CD8-positive, alpha-beta memory T cell (primary cell): ENCODE measurements around the gene SLC16A2. TPM values are rescaled to one million over a fixed set of nuclear protein-coding genes. Genes with fewer than 3 reads are reported as not detected.
"Not testable (repeated sequence)": the region's sequence is repeated elsewhere in the genome, so short reads cannot be mapped to it uniquely, and the experiment has no call there.

Source experiments
- CTCF ChIA-PET: fragments of 350-600 bp; sonication (Branson Sonifier 250); formaldehyde crosslinking; loops from one replicate; lab custom pipeline; 2021; ENCODE audit warnings: antibody characterized with exemption; lab: Charles Lee
- POLR2A ChIA-PET: fragments of 350-600 bp; sonication (Branson Sonifier 250); formaldehyde crosslinking; loops from one replicate; lab custom pipeline; 2021; ENCODE audit warnings: antibody characterized with exemption; lab: Charles Lee
- DNase-seq, 5 donors: peaks; one replicate each; pipeline versions ENCODE4 v3.0.0 to v3.0.0-alpha.2; 2020 to 2022; ENCODE audit warnings: mixed read lengths in 1 of 5
- H3K27ac ChIP-seq: one replicate; pipeline ENCODE4 v1.7.0; 2013; ENCODE audit warnings: low read depth, mild to moderate bottlenecking, low read length, moderate library complexity
- H3K27me3 ChIP-seq: 2 replicates; pipeline ENCODE4 v1.7.0; 2013; ENCODE audit warnings: low read length, mild to moderate bottlenecking; ENCODE audit not compliant: insufficient read depth, poor library complexity, severe bottlenecking
- H3K36me3 ChIP-seq: 2 replicates; pipeline ENCODE4 v1.7.0; 2013; ENCODE audit warnings: mild to moderate bottlenecking, low read length, moderate library complexity; ENCODE audit not compliant: insufficient read depth
- H3K4me1 ChIP-seq: 2 replicates; pipeline ENCODE4 v1.7.0; 2013; ENCODE audit warnings: mild to moderate bottlenecking, low read length, moderate library complexity; ENCODE audit not compliant: insufficient read depth
- H3K4me3 ChIP-seq: 2 replicates; pipeline ENCODE4 v1.7.0; 2013; ENCODE audit warnings: mild to moderate bottlenecking, low read length
- H3K9me3 ChIP-seq: 2 replicates; pipeline ENCODE4 v1.7.0; 2013; ENCODE audit warnings: mild to moderate bottlenecking, low read length
- H3K27ac Mint-ChIP-seq, 8 donors: one replicate each; pipeline ENCODE4 v1.8.0; 2020 to 2021; ENCODE audit warnings: mixed read lengths in 8 of 8, mild to moderate bottlenecking in 6 of 8, inconsistent platforms in 3 of 8, moderate library complexity in 3 of 8
- H3K27me3 Mint-ChIP-seq, 2 donors: one replicate each; pipeline ENCODE4 v1.8.0; 2020 to 2021; ENCODE audit warnings: mixed read lengths in 2 of 2, mild to moderate bottlenecking in 1 of 2, moderate library complexity in 1 of 2
- H3K36me3 Mint-ChIP-seq, 3 donors: one replicate each; pipeline ENCODE4 v1.8.0; 2020 to 2021; ENCODE audit warnings: mixed read lengths in 3 of 3, inconsistent platforms in 1 of 3, mild to moderate bottlenecking in 1 of 3
- H3K4me1 Mint-ChIP-seq, 3 donors: one replicate each; pipeline ENCODE4 v1.8.0; 2020 to 2021; ENCODE audit warnings: mixed read lengths in 3 of 3, inconsistent platforms in 1 of 3, mild to moderate bottlenecking in 1 of 3
- H3K4me3 Mint-ChIP-seq, 7 donors: one replicate each; pipeline ENCODE4 v1.8.0; 2020 to 2021; ENCODE audit warnings: mixed read lengths in 7 of 7, mild to moderate bottlenecking in 6 of 7, moderate library complexity in 4 of 7, inconsistent platforms in 2 of 7
- H3K9me3 Mint-ChIP-seq, 5 donors: one replicate each; pipeline ENCODE4 v1.8.0; 2020 to 2022; ENCODE audit warnings: mixed read lengths in 5 of 5, mild to moderate bottlenecking in 3 of 5, moderate library complexity in 2 of 5, inconsistent platforms in 1 of 5
- polyA plus RNA-seq: library from polyadenylated mRNA; unstranded; fragments of 300-500 nt; fragmentation: Illumina TruSeq; gene quantifications from one replicate; pipeline ENCODE4 v1.2.3, GENCODE V29; 2021
- total RNA-seq, 2 experiments: library from RNA; stranded (reverse); gene quantifications; one replicate each; pipeline ENCODE4 v1.2.3, GENCODE V29; 2021

The SLC16A2 gene
- total and polyA plus RNA-seq, 3 experiments from 2014 or later, result 0.24 to 0.78 (median 0.46) TPM

DNA sequence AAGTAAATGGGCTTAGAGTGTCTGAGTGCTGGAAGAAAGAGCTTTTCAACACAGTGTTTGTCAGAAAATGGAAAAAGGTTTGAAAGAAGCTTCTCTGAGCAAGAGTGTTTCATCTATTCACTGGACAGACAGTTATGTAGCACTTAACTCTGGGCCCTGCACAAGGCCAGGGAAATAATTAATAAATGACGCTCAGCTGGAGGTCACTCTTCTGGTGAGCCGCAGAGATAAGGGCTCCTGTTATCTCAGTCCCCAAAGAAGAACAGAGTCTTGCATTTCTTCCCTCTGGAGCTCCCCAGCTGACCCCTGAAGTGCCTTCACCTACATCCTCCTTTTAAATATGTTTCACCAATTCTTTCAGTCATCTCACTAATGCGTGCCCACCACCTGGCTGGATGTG, 90.4 kb downstream of the SLC16A2 start:
- peaks cover 0 to 3% (median 0%) of the 10 kb centered on the region in 5 donors for H3K9me3 Mint-ChIP-seq

DNA sequence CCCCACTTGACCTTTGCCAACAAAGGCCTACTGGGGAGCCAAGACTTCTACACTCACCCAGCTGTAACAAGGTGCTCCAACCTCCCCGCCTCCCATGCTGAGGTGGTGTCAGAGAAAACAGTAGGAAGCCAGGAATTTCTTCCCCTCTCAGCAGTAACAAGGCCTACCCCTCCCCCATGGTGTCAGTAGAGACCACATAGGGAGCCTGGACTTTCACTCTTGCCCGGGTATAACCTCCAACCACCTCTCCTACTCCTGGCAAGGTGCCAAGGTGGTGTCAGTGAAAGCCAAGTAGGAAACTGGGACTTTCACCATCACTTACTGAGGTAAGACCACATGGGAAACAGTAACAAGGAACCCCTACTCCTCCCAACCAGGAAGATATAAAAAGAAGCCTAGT, 93.1 kb downstream of the SLC16A2 start:
- no peaks in the 10 kb centered on the region for H3K4me1 Mint-ChIP-seq
- POLR2A ChIA-PET, result interaction anchor here (0.6 kb wide), 1 partner anchor 8 kb away, joined by 3 read pairs; no protein-coding TSS in a partner anchor

More for the DNA sequence above, 90.4 kb downstream of the SLC16A2 start:
- Histone ChIP-seq H3K27ac (no peak overlapping the region), H3K9me3 (no peaks in the 10 kb centered on the region), H3K27me3 (no peaks in the 10 kb centered on the region), H3K4me1 (no peaks in the 10 kb centered on the region), H3K4me3 (no peak overlapping the region), H3K36me3 (no peaks in the 10 kb centered on the region)
- no peak overlapping the region for H3K27ac Mint-ChIP-seq
- H3K36me3 Mint-ChIP-seq, result no peaks in the 10 kb centered on the region
- CTCF ChIA-PET, result no interaction called here
- no peaks in the 10 kb centered on the region for H3K4me1 Mint-ChIP-seq
- peaks cover 0 to 13% of the 10 kb centered on the region in 2 donors for H3K27me3 Mint-ChIP-seq
- POLR2A ChIA-PET, result no interaction called here
- H3K4me3 Mint-ChIP-seq, result no peak overlapping the region
- DNase-seq, result no peak

DNA sequence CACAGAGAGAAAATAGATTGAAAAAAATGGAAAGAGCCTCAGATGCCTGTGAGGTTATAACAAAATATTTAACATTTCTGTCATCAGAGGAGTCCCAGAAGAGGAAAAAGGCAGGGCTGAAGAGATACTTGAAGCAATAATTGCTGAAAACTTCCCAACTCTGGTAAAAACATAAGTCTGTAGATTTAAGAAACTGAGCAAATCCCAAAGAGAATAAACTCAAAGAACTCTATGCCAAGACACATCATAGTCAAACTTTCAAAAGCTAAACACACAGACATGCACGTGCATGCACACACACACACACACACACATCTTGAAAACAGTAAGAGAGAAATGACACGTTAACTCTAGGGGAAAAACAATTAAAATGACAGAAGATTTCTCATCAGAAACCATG, 94.1 kb downstream of the SLC16A2 start:
- ChIA-PET POLR2A (no interaction called here), CTCF (no interaction called here)
- H3K9me3 Mint-ChIP-seq, result peaks cover 0 to 4% (median 0%) of the 10 kb centered on the region in 5 donors
- H3K4me3 Mint-ChIP-seq, result no peak overlapping the region
- H3K27ac Mint-ChIP-seq, result no peak overlapping the region
- H3K4me3 ChIP-seq, result no peak overlapping the region
- no peaks in the 10 kb centered on the region for H3K27me3 ChIP-seq
- no peak for DNase-seq
- peaks cover 0 to 12% of the 10 kb centered on the region in 2 donors for H3K27me3 Mint-ChIP-seq
- no peaks in the 10 kb centered on the region for H3K9me3 ChIP-seq
- no peaks in the 10 kb centered on the region for H3K36me3 Mint-ChIP-seq
- H3K27ac ChIP-seq, result no peak overlapping the region
- no peaks in the 10 kb centered on the region for H3K4me1 Mint-ChIP-seq
- no peaks in the 10 kb centered on the region for H3K36me3 ChIP-seq
- H3K4me1 ChIP-seq, result no peaks in the 10 kb centered on the region

More for the DNA sequence above, 93.1 kb downstream of the SLC16A2 start:
- Histone ChIP-seq H3K27ac (no peak overlapping the region), H3K4me3 (no peak overlapping the region), H3K36me3 (no peaks in the 10 kb centered on the region), H3K27me3 (no peaks in the 10 kb centered on the region), H3K9me3 (no peaks in the 10 kb centered on the region), H3K4me1 (no peaks in the 10 kb centered on the region)
- Mint-ChIP-seq H3K27me3 (peaks cover 0 to 13% of the 10 kb centered on the region in 2 donors), H3K36me3 (no peaks in the 10 kb centered on the region), H3K9me3 (peaks cover 0 to 4% (median 0%) of the 10 kb centered on the region in 5 donors), H3K27ac (no peak overlapping the region), H3K4me3 (no peak overlapping the region)
- no peak for DNase-seq
- CTCF ChIA-PET, result no interaction called here

DNA sequence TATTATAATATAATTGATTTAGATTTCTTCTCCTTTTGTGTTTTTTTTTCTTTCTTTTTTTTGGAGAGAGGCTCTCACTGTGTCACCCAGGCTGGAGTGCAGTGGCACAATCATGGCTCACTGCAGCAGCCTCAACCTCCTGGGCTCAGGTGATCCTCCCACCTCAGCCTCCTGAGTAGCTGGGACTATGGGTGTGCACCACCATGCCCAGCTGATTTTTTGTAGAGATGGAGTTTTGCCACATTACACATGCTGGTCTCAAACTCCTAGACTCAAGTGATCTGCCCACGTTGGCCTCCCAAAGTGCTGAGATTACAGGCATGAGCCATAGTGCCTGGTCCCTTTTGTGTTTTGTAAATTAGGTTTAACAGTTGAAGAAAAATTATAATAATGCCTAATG, 94.7 kb downstream of the SLC16A2 start:
- H3K4me1 Mint-ChIP-seq, H3K36me3 Mint-ChIP-seq, H3K36me3 ChIP-seq, H3K27me3 ChIP-seq, H3K4me1 ChIP-seq, H3K27ac Mint-ChIP-seq, POLR2A ChIA-PET, H3K4me3 Mint-ChIP-seq, DNase-seq, H3K9me3 Mint-ChIP-seq, H3K4me3 ChIP-seq, CTCF ChIA-PET, H3K27ac ChIP-seq, H3K9me3 ChIP-seq: not testable (repeated sequence)
- peaks cover 0 to 12% of the 10 kb centered on the region in 2 donors for H3K27me3 Mint-ChIP-seq

DNA sequence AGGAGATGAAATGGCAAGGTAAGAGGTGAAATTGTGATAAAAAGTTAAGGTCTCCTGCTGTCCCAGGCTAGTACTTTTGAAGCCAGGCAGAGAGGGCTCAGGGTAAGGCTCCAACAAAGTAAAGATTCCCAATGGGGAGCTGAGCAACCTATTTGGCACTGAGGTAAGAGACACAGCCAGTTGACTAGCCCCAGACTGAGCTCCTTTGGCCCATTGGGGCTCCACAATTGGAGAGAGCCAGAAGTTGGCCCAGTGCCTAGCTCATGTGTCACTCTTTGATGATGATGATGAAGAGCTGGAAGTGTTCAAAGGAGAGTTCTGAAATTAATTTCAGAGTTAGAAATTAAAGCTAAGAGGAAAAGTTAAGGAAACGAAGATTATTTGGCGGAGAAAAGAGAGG, 98.6 kb downstream of the SLC16A2 start:
- Histone ChIP-seq H3K9me3 (no peaks in the 10 kb centered on the region), H3K4me3 (no peak overlapping the region), H3K27me3 (no peaks in the 10 kb centered on the region), H3K27ac (no peak overlapping the region), H3K4me1 (no peaks in the 10 kb centered on the region), H3K36me3 (no peaks in the 10 kb centered on the region)
- Mint-ChIP-seq H3K4me3 (no peak overlapping the region), H3K27ac (no peak overlapping the region), H3K4me1 (no peaks in the 10 kb centered on the region), H3K27me3 (no peaks in the 10 kb centered on the region), H3K36me3 (no peaks in the 10 kb centered on the region), H3K9me3 (peaks cover 0 to 4% (median 0%) of the 10 kb centered on the region in 5 donors)
- DNase-seq, result no peak
- ChIA-PET POLR2A (no interaction called here), CTCF (interaction anchor here (0.8 kb wide), 1 partner anchor 27 kb away, joined by 3 read pairs; no protein-coding TSS in a partner anchor)

DNA sequence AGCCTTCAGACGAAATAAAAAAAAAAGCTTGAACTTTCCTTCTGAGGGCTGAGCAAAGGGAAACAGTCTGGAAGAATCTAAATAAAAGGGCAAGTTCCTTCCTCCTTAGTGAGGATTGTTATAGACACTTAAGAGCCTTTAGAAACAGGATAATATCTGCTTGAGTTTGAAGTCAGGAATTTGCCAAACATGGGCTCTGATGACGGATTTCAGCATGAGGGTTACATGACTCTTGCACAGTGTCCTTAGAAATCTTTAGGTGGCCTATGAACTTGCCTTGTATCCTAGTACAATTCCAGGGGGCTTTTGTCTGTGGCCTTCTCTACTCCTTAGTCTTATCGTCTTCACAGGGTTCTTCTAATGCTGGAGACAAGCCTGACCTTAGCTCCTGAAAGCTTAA, 99.0 kb downstream of the SLC16A2 start:
- Mint-ChIP-seq H3K27ac (no peak overlapping the region), H3K4me1 (no peaks in the 10 kb centered on the region), H3K36me3 (no peaks in the 10 kb centered on the region), H3K27me3 (no peaks in the 10 kb centered on the region), H3K9me3 (peaks cover 0 to 4% (median 0%) of the 10 kb centered on the region in 5 donors), H3K4me3 (no peak overlapping the region)
- H3K9me3 ChIP-seq, result no peaks in the 10 kb centered on the region
- H3K4me1 ChIP-seq, result no peaks in the 10 kb centered on the region
- no peak overlapping the region for H3K4me3 ChIP-seq
- DNase-seq, result no peak
- POLR2A ChIA-PET, result no interaction called here
- H3K27ac ChIP-seq, result no peak overlapping the region
- no peaks in the 10 kb centered on the region for H3K36me3 ChIP-seq
- CTCF ChIA-PET, result interaction anchor here (0.8 kb wide), 1 partner anchor 26 kb away, joined by 3 read pairs; no protein-coding TSS in a partner anchor
- H3K27me3 ChIP-seq, result no peaks in the 10 kb centered on the region

DNA sequence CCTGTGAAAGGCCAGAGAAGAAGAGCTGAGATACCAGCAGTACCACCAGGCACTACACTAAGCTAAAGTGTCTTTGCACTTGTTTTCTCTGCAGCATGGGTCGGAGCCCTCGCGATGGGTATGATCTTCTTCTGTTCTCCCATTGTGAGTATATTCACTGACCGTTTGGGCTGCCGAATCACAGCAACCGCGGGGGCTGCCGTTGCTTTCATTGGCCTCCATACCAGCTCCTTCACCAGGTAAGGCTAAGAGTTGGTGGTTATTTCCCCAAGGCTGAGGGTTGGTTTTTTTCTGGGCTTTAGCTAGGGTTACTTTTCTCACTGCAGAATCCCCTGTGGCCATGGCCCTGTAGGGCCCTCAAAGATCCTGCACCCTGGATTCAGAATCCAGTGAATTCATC, 99.6 kb downstream of the SLC16A2 start:
- no peaks in the 10 kb centered on the region for H3K27me3 ChIP-seq
- H3K4me1 Mint-ChIP-seq, result no peaks in the 10 kb centered on the region
- no peak overlapping the region for H3K27ac ChIP-seq
- no peaks in the 10 kb centered on the region for H3K27me3 Mint-ChIP-seq
- H3K4me1 ChIP-seq, result no peaks in the 10 kb centered on the region
- DNase-seq, result no peak
- no peaks in the 10 kb centered on the region for H3K9me3 ChIP-seq
- no peak overlapping the region for H3K4me3 ChIP-seq
- no peak overlapping the region for H3K27ac Mint-ChIP-seq
- POLR2A ChIA-PET, result no interaction called here
- peaks cover 0 to 4% (median 0%) of the 10 kb centered on the region in 5 donors for H3K9me3 Mint-ChIP-seq
- CTCF ChIA-PET, result no interaction called here
- no peaks in the 10 kb centered on the region for H3K36me3 Mint-ChIP-seq
- no peaks in the 10 kb centered on the region for H3K36me3 ChIP-seq
- no peak overlapping the region for H3K4me3 Mint-ChIP-seq

DNA sequence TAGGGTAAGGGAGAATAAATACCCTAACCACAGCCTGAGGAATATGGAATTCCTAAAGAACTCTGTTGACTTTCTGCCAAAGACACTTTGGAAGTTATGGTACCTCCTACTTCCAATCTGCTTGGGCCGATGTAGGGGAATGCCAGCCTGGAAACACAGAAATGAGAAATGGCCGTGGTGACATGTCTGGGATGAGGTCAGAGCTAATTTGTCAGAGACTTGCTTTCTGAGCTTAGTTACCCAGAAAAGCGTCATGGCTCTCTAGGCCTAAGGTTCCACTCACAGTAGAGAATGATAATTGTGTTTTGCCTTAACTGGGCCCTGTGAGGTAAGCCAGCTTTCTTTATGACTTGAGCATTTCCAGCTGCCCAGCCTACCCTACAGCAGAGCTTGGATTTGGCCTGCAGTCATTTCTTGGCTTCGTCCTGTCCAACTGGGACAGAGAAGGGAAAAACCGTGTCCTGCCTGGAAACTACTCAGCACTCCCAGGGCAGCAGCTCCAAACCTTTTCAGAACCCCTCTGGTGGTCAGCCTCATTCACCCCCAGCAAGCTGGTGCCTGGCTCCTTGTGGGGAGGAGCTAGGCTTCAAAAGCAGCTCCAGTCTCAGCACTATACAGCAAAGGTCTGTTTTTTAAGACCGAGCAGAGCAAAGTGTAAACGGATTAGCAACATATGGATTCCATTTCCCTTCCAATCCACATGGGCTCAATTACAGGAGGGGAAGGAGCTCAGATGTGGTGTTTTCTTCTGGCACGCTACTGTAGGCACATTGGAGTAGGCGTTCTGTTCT, 100.9 kb downstream of the SLC16A2 start:
- no peaks in the 10 kb centered on the region for H3K27me3 ChIP-seq
- H3K27ac ChIP-seq, result no peak overlapping the region
- ChIA-PET POLR2A (interaction anchor here (0.5 kb wide), 1 partner anchor 8 kb away, joined by 3 read pairs; no protein-coding TSS in a partner anchor), CTCF (no interaction called here)
- no peak overlapping the region for H3K27ac Mint-ChIP-seq
- H3K36me3 ChIP-seq, result no peaks in the 10 kb centered on the region
- H3K36me3 Mint-ChIP-seq, result no peaks in the 10 kb centered on the region
- H3K4me3 ChIP-seq, result no peak overlapping the region
- H3K4me3 Mint-ChIP-seq, result no peak overlapping the region
- no peak for DNase-seq
- no peaks in the 10 kb centered on the region for H3K4me1 Mint-ChIP-seq
- no peaks in the 10 kb centered on the region for H3K27me3 Mint-ChIP-seq
- H3K4me1 ChIP-seq, result no peaks in the 10 kb centered on the region
- H3K9me3 ChIP-seq, result no peaks in the 10 kb centered on the region
- peaks cover 0 to 1% (median 0%) of the 10 kb centered on the region in 5 donors for H3K9me3 Mint-ChIP-seq
